Tibial nerve (tissue), 4 donors: Measurements from ENCODE around the gene PTGDS. TPM values are rescaled to one million over a fixed set of nuclear protein-coding genes. Genes with fewer than 3 reads are reported as not detected.

Experiments
- DNase-seq, 2 donors: peaks; one replicate each; pipeline ENCODE4 v3.0.0-alpha.2; 2019; ENCODE audit warnings: low spot score in 2 of 2
- H3K27ac ChIP-seq, 4 donors: fragments of 200-600 bp; sonication (generic) in 3 of 4; one replicate each; pipeline ENCODE4 v1.5.1; 2017 to 2019; ENCODE audit warnings: mild to moderate bottlenecking in 1 of 4
- H3K27me3 ChIP-seq, 2 donors: fragments of 200-600 bp; sonication (generic) in 1 of 2; one replicate each; pipeline versions ENCODE4 v1.5.1 to v1.6.0; 2017 to 2019
- H3K36me3 ChIP-seq, 3 donors: fragments of 200-600 bp; sonication (generic); one replicate each; pipeline ENCODE4 v1.5.1; 2018 to 2019
- H3K4me1 ChIP-seq, 4 donors: fragments of 200-600 bp; sonication (generic) in 3 of 4; one replicate each; pipeline ENCODE4 v1.5.1; 2017 to 2019
- H3K4me3 ChIP-seq, 4 donors: fragments of 200-600 bp; sonication (generic) in 3 of 4; one replicate each; pipeline ENCODE4 v1.5.1; 2017 to 2019; ENCODE audit warnings: mild to moderate bottlenecking in 1 of 4, moderate library complexity in 1 of 4
- H3K9me3 ChIP-seq, 4 donors: fragments of 200-600 bp; sonication (generic) in 3 of 4; one replicate each; pipeline ENCODE4 v1.5.1; 2017 to 2019
- EP300 ChIP-seq, 2 donors: sonication (generic); formaldehyde crosslinking; IDR thresholded peaks; one replicate each; pipeline ENCODE4 v1.6.1; 2017; ENCODE audit warnings: antibody characterized with exemption in 2 of 2, mild to moderate bottlenecking in 1 of 2
- POLR2A ChIP-seq, 2 donors: fragments of 450-650 bp; IDR thresholded peaks; one replicate each; pipeline ENCODE4 v1.6.1; 2017; ENCODE audit warnings: antibody characterized with exemption in 2 of 2, mild to moderate bottlenecking in 2 of 2, moderate library complexity in 2 of 2
- WGBS, 2 donors: methylation state at CpG; one replicate each; pipeline ENCODE4 v1.1.5; 2018; 5-methylcytosine and 5-hydroxymethylcytosine counted together
- total RNA-seq, 4 donors: library from RNA; depleted of rRNA; stranded (reverse); fragments of >200 nt; gene quantifications; one replicate each; pipeline ENCODE4 v1.1.0, GENCODE V29; 2016
- TF ChIP-seq, protein P1 (sequence below), 5 experiments: fragments of 200-600 bp in 3 of 5; fragments of 450-650 bp in 2 of 5; sonication (generic) in 3 of 5; IDR thresholded peaks; one replicate each; pipeline ENCODE4 v1.5.1; 2016 to 2019; ENCODE audit warnings: antibody characterized with exemption in 5 of 5, mild to moderate bottlenecking in 3 of 5, moderate library complexity in 2 of 5

The PTGDS gene
- total RNA-seq, 4 donors from 2014 or later, result 1,059 to 8,972 (median 6,550) TPM

DNA sequence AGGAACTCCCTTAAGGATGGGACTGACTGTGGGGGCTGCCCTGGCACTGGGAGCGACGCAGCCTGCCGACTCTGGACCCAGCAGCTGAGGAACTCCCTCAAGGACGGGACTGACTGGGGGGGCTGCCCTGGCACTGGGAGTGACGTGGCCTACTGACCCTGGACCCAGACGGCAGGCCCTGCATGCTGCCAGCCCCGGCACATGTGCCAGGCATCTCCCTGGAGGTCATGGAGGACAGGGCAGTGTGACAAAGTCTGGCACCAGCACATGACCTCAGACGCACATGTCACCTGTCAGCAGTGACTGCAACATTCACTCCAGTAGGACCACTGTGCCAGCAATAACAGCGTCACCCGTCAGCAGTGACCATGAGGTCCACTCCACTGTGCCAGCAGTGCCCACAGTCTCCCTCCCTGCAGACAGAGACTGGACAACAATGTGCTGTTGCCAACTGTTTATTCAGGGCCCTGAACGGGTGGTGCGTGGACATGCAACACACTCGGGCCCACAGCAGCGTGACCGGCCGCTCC is 37.2 kb upstream of the PTGDS start:
- H3K36me3 ChIP-seq, result peaks cover 4 to 56% (median 29%) of the 10 kb centered on the region in 3 donors
- WGBS, 2 donors, result 27 to 70% methylated on average over 5 to 12 of the region's 16 CpGs
- TF ChIP-seq POLR2A (IDR thresholded peaks at IDR 0.05), result no peak
- TF ChIP-seq EP300 (IDR thresholded peaks at IDR 0.05), result no peak
- TF ChIP-seq, protein P1, sequence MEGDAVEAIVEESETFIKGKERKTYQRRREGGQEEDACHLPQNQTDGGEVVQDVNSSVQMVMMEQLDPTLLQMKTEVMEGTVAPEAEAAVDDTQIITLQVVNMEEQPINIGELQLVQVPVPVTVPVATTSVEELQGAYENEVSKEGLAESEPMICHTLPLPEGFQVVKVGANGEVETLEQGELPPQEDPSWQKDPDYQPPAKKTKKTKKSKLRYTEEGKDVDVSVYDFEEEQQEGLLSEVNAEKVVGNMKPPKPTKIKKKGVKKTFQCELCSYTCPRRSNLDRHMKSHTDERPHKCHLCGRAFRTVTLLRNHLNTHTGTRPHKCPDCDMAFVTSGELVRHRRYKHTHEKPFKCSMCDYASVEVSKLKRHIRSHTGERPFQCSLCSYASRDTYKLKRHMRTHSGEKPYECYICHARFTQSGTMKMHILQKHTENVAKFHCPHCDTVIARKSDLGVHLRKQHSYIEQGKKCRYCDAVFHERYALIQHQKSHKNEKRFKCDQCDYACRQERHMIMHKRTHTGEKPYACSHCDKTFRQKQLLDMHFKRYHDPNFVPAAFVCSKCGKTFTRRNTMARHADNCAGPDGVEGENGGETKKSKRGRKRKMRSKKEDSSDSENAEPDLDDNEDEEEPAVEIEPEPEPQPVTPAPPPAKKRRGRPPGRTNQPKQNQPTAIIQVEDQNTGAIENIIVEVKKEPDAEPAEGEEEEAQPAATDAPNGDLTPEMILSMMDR (IDR thresholded peaks at IDR 0.05), result no peak
- H3K27me3 ChIP-seq, result no peaks in the 10 kb centered on the region
- peak overlapping the region in 1 of 4 donors; percentile 30 for H3K27ac ChIP-seq
- H3K4me3 ChIP-seq, result no peak overlapping the region
- H3K9me3 ChIP-seq, result no peaks in the 10 kb centered on the region
- no peak for DNase-seq
- peaks cover 0 to 33% (median 14%) of the 10 kb centered on the region in 4 donors for H3K4me1 ChIP-seq

DNA sequence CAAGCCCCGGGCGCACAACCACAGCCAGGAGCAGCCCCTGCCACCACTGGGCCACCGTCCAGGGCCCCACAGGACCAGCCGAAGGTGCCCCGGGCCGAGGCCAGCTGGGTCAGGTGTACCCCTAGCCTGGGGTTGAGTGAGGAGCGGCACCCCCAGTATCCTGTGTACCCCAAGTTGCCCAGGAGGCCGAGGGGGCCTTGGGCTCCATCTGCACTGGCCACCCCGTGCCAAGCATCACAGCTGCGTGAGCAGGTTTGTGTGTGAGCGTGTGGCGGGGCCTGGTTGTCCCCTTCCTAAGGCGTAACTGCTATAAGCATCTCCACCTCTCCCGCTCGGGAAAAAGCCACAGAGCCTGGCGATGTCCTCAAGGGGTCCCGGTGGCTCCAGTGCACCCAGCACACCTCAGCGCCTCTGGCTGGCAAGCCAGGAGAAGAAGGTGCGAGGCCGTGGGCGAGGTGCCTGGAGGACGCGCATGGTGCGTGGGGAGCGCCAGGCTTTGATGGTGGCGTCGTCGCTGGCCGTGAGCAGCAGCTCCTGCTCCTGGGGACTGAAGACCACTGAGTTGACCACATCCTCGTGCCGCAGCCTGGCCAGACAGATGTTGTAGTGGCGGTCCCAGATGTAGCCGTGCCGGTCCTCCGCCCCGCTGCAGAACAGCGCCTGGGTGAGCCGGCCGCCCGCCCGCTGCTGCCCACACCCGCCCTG is 36.6 kb upstream of the PTGDS start:
- H3K36me3 ChIP-seq, result peaks cover 4 to 56% (median 29%) of the 10 kb centered on the region in 3 donors
- H3K27me3 ChIP-seq, result no peaks in the 10 kb centered on the region
- H3K9me3 ChIP-seq, result no peaks in the 10 kb centered on the region
- DNase-seq, result no peak
- WGBS, 2 donors, result 92 to 98% methylated on average over 27 to 33 of the region's 42 CpGs
- H3K4me3 ChIP-seq, result no peak overlapping the region
- H3K4me1 ChIP-seq, result peaks cover 0 to 38% (median 15%) of the 10 kb centered on the region in 4 donors
- TF ChIP-seq, protein P1 (IDR thresholded peaks at IDR 0.05), result no peak
- TF ChIP-seq POLR2A (IDR thresholded peaks at IDR 0.05) (no peak), EP300 (IDR thresholded peaks at IDR 0.05) (no peak)
- H3K27ac ChIP-seq, result no peak overlapping the region

DNA sequence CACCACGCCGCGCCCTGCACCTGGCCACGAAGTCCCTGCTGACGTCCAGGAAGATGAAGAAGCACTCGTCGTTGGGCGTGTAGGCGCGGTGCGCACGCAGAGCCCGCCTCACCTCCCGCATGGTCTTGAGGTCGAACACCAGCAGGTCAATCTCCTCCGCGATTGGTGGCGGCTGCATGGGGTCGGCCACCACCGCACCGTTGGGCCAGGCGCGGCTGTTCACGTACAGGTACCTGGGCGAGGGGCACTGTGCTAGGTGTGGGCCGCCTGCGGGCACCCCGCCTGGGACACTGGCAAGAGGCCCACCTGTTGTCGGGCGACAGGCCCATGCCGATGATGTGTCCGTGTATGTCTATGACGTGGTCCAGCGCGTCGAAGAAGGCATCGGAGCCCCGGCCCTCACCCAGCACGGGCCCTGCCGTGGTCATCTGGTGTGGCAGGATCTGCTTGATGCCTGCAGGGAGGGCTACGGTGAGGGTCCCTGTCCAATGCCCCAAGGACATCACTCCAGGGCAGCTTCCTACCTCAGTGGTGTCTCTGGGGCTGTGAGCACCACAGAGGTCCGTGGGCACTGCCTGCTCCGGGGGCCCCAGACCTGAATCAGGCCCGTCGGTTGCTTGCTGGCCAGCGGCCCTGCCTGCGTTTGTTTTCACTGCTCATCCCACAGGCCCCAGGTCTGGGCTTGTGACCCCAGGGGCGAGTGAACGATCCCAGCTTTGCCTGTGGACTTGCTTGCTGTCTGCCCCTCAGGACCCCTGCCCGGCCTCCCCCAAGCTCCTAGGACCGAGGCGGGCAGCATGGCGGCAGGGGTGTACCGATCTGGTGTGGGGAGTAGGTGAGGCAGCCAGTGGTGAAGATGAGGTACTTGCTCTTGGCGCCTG is 35.8 kb upstream of the PTGDS start:
- Histone ChIP-seq H3K27ac (no peak overlapping the region), H3K36me3 (peaks cover 4 to 56% (median 29%) of the 10 kb centered on the region in 3 donors), H3K27me3 (no peaks in the 10 kb centered on the region), H3K9me3 (no peaks in the 10 kb centered on the region), H3K4me1 (peaks cover 0 to 46% (median 15%) of the 10 kb centered on the region in 4 donors), H3K4me3 (no peak overlapping the region)
- no peak for DNase-seq
- TF ChIP-seq EP300 (IDR thresholded peaks at IDR 0.05), result no peak
- no peak for TF ChIP-seq POLR2A (IDR thresholded peaks at IDR 0.05)
- TF ChIP-seq, protein P1 (IDR thresholded peaks at IDR 0.05), result no peak
- 94% methylated on average over 48 to 52 of the region's 55 CpGs for WGBS, 2 donors

DNA sequence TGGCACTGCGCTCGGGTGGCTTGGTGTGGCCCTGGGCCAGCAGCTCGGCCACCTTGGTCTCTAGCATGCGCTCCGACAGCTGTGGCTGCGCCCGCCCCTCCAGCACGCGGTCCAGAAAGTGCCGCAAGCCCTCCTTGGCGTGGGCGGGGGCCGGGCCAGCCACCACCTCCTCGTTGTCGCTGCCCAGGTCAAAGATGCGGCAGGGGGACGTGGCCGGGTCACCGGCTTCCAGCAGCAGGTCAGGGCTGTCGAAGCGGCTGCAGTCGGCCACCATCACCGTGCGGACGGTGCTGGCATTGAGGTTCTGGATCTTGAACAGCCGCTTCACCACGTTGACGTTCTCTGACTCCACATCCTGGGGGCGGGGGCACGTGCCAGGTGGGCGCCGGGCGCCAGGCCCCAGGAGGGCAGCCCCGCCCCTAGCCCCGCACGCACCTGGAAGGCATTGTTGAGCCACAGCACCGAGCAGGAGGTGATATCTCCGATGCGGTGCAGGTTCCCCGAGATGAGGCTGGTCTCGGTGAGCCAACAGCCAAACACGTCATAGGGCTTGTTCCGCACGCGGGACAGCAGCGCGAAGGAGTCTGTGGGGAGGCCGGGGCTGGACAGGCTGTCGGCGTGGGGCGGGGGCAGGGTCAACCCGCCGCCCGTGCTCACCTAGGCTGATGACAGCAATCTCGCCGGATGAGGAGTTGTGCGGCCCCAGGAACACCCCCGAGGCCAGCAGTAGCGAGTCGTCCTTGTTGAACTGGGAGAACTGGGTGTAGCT is 35.0 kb upstream of the PTGDS start:
- Histone ChIP-seq H3K4me3 (no peak overlapping the region), H3K4me1 (peaks cover 0 to 54% (median 21%) of the 10 kb centered on the region in 4 donors), H3K27ac (no peak overlapping the region), H3K36me3 (peaks cover 4 to 53% (median 29%) of the 10 kb centered on the region in 3 donors), H3K27me3 (no peaks in the 10 kb centered on the region), H3K9me3 (no peaks in the 10 kb centered on the region)
- TF ChIP-seq POLR2A (IDR thresholded peaks at IDR 0.05), result no peak
- 90 to 96% methylated on average over 34 to 60 of the region's 60 CpGs for WGBS, 2 donors
- DNase-seq, result peak in 1 of 2 donors; percentile 12

DNA sequence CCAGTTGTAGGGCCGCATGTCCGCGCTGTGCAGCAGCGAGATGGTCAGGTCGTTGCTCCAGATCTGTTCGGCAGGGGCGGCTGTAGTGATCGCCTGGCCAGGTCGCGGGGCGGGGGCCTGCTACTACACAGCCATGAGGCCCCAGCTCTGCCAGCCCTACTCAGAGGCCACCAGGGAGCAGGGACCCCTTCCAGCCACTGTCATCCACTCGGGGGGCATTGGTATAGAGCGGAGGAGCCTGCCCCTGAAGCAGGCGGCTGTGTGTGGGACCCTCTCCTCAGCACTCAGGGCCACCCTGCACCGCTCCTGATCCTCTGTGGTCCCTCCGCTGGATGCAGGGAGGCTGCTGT is 34.4 kb upstream of the PTGDS start:
- Histone ChIP-seq H3K4me1 (peaks cover 0 to 60% (median 27%) of the 10 kb centered on the region in 4 donors), H3K9me3 (no peaks in the 10 kb centered on the region), H3K4me3 (peak overlapping the region in 3 of 4 donors; percentile 66 to 93 (median 92)), H3K36me3 (peaks cover 4 to 47% (median 29%) of the 10 kb centered on the region in 3 donors), H3K27ac (peak overlapping the region in 1 of 4 donors; percentile 91), H3K27me3 (no peaks in the 10 kb centered on the region)
- DNase-seq, result peak in 1 of 2 donors; percentile 13
- no peak for TF ChIP-seq POLR2A (IDR thresholded peaks at IDR 0.05)
- TF ChIP-seq EP300 (IDR thresholded peaks at IDR 0.05), result no peak
- TF ChIP-seq, protein P1 (IDR thresholded peaks at IDR 0.05), result no peak
- 90 to 91% methylated on average over 12 to 16 of the region's 16 CpGs for WGBS, 2 donors
